ENCODE measurements around the gene CPXM2. TPM values are rescaled to one million over a fixed set of nuclear protein-coding genes. Genes with fewer than 3 reads are reported as not detected.

CPXM2 gene
- total and polyA plus RNA-seq, 9 of the 15 experiments (the other 6 are each of a cell fraction or from before 2014, with no cell fraction given): not detected

- BruUV-seq (replicated peaks): no TSS peak
- H3K9me1 ChIP-seq (ENCODE audit: control insufficient read depth, insufficient read depth, low read length): no peaks in the 10 kb centered on the region
- no peaks in the 10 kb centered on the region for H4K20me1 ChIP-seq (replicated peaks; ENCODE audit: control insufficient read depth, insufficient read depth, low read length)
- no peak overlapping the region for H3K9ac ChIP-seq (ENCODE audit: insufficient read depth in 1 of 2, low read depth in 2 of 2, low read length in 2 of 2)
- H3K4me3 ChIP-seq: no peak overlapping the region
- DNase-seq (ENCODE audit: extremely low read depth in 1 of 4, low spot score in 3 of 4) (no peak), ATAC-seq (no peak), FAIRE-seq (no peak)
- ChIA-PET POLR2A (no interaction called here), CTCF (ENCODE audit: low intra/inter-chr PET ratio) (no interaction called here)
- no peaks in the 10 kb centered on the region for H3K4me1 ChIP-seq (replicated peaks in 1 of 2; ENCODE audit: control insufficient read depth in 2 of 2, insufficient read depth in 2 of 2, low read length in 2 of 2)
- H3K36me3 ChIP-seq (ENCODE audit: control insufficient read depth, insufficient read depth, low read length): no peaks in the 10 kb centered on the region
- intact Hi-C loops (cut with micrococcal nuclease) (no loop called here), in situ Hi-C loops (cut with MboI) (no loop called here)
- no peak overlapping the region for H2AFZ ChIP-seq (ENCODE audit: low read depth, low read length)
- 0% methylated on average over 2 of the region's 2 CpGs for WGBS (ENCODE audit: insufficient coverage, low coverage, missing lambda C conversion rate)
- H3K4me2 ChIP-seq (ENCODE audit: insufficient read depth, low read length): no peak overlapping the region
- H3K27me3 ChIP-seq (ENCODE audit: control insufficient read depth in 2 of 2, insufficient read depth in 2 of 2, low read length in 2 of 2): peaks cover 0 to 8% of the 10 kb centered on the region in 2 experiments; a peak in 1 of 5 replicates
- H3K27ac ChIP-seq (ENCODE audit: extremely low read depth, low read depth, low read length): no peak overlapping the region
- H3K79me2 ChIP-seq (ENCODE audit: control insufficient read depth, insufficient read depth, low read length): no peaks in the 10 kb centered on the region
- no peaks in the 10 kb centered on the region for H3K9me3 ChIP-seq (replicated peaks; ENCODE audit: control insufficient read depth, insufficient read depth, low read depth, low read length)
- TF ChIP-seq FOXP1 (CRISPR knock-in tag; IDR thresholded peaks at IDR 0.05): no peak
- TF ChIP-seq, protein P1, sequence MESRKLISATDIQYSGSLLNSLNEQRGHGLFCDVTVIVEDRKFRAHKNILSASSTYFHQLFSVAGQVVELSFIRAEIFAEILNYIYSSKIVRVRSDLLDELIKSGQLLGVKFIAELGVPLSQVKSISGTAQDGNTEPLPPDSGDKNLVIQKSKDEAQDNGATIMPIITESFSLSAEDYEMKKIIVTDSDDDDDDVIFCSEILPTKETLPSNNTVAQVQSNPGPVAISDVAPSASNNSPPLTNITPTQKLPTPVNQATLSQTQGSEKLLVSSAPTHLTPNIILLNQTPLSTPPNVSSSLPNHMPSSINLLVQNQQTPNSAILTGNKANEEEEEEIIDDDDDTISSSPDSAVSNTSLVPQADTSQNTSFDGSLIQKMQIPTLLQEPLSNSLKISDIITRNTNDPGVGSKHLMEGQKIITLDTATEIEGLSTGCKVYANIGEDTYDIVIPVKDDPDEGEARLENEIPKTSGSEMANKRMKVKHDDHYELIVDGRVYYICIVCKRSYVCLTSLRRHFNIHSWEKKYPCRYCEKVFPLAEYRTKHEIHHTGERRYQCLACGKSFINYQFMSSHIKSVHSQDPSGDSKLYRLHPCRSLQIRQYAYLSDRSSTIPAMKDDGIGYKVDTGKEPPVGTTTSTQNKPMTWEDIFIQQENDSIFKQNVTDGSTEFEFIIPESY (CRISPR knock-in tag; IDR thresholded peaks at IDR 0.05): no peak
- no peak for TF ChIP-seq FOXA3 (CRISPR knock-in tag; conservative IDR thresholded peaks at IDR 0.05 in 1 of 2, IDR thresholded peaks at IDR 0.05 in 1 of 2)
- TF ChIP-seq KDM2B (CRISPR knock-in tag; IDR thresholded peaks at IDR 0.05): no peak
- TF ChIP-seq, protein P2, sequence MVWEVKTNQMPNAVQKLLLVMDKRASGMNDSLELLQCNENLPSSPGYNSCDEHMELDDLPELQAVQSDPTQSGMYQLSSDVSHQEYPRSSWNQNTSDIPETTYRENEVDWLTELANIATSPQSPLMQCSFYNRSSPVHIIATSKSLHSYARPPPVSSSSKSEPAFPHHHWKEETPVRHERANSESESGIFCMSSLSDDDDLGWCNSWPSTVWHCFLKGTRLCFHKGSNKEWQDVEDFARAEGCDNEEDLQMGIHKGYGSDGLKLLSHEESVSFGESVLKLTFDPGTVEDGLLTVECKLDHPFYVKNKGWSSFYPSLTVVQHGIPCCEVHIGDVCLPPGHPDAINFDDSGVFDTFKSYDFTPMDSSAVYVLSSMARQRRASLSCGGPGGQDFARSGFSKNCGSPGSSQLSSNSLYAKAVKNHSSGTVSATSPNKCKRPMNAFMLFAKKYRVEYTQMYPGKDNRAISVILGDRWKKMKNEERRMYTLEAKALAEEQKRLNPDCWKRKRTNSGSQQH (CRISPR knock-in tag; IDR thresholded peaks at IDR 0.05): no peak
- TF ChIP-seq ATF7 (IDR thresholded peaks at IDR 0.05): no peak
- TF ChIP-seq CHD1 (IDR thresholded peaks at IDR 0.05; ENCODE audit: low read length): no peak
- no peak for TF ChIP-seq SIN3A (IDR thresholded peaks at IDR 0.05; ENCODE audit: borderline replicate concordance in 2 of 2, control insufficient read depth in 1 of 2, low read depth in 2 of 2, low read length in 2 of 2)
- TF ChIP-seq ZNF778 (CRISPR knock-in tag; IDR thresholded peaks at IDR 0.05): no peak
- TF ChIP-seq ZHX1 (conservative IDR thresholded peaks at IDR 0.05; ENCODE audit: low read length): no peak
- no peak for TF ChIP-seq LEF1 (IDR thresholded peaks at IDR 0.05)
- TF ChIP-seq RCOR1 (IDR thresholded peaks at IDR 0.05; ENCODE audit: borderline replicate concordance in 1 of 2, low read depth in 2 of 2, low read length in 2 of 2): no peak
- TF ChIP-seq LCOR (CRISPR knock-in tag; IDR thresholded peaks at IDR 0.05): no peak
- no peak for TF ChIP-seq MXI1 (IDR thresholded peaks at IDR 0.05; ENCODE audit: low read depth, low read length)
- no peak for TF ChIP-seq ZBTB8A (IDR thresholded peaks at IDR 0.05; ENCODE audit: partially characterized antibody)
- no peak for TF ChIP-seq ZFP30 (CRISPR knock-in tag; IDR thresholded peaks at IDR 0.05; ENCODE audit: borderline replicate concordance)
Observed at GRCh38 chr10:123935680-123936079, 44.1 kb upstream of the CPXM2 start.

Data from K562 (cell line).